ENCODE measurements around the gene CATSPER1.

CATSPER1 gene

DNA sequence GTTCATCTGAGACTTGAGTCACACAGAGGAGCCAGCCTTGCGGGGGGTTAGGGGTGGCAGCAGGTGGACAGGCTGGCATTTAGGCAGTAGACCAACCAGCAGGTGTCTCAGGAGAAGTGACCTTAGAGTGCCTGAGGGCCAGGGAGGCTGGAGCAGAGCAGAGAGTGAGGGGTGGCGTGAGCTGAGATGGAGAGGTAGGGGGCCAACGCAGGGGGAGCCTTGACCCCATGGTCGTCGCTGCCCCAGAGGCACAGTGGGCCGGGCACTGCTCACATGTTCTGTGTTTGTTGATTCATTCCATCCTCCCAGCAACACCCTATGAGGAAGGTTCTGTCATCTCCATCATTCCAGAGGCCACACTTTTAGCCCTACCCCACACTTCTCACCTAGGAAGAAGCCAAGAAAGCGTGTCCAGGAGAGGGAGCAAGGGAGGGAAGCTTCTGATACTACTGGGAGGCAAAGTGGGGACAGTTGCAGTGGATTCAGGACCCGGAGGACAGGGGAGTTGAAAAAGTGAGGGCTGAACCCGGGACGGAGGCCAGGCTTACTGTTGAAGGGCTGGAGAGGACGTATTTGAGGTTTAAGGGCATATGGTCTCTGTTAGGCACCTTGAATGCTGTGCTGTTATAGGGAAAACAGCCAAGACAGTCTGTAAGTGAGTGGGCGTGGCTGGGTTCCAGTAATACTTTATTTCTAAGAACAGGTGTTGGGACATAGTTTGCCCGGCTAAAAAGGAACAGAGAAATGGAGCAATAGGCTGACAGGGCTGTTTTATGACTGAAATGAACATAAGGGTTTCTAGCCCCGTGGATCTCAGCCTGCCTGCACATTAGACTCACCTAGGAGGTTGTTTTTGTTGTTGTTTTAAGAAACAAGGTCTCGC, 57.4 kb downstream of the CATSPER1 start:
- DNase-seq (ENCODE audit: low read depth) = peak; percentile 28
- no peak overlapping the region for H3K4me3 ChIP-seq (ENCODE audit: control insufficient read depth, low read depth, low read length)

GRCh38 chr11:65967329-65967934, 58.8 kb downstream of the CATSPER1 start:
- DNase-seq (ENCODE audit: low read depth) = no peak
- H3K4me3 ChIP-seq (ENCODE audit: control insufficient read depth, low read depth, low read length) = no peak overlapping the region
- TF ChIP-seq, protein P1, sequence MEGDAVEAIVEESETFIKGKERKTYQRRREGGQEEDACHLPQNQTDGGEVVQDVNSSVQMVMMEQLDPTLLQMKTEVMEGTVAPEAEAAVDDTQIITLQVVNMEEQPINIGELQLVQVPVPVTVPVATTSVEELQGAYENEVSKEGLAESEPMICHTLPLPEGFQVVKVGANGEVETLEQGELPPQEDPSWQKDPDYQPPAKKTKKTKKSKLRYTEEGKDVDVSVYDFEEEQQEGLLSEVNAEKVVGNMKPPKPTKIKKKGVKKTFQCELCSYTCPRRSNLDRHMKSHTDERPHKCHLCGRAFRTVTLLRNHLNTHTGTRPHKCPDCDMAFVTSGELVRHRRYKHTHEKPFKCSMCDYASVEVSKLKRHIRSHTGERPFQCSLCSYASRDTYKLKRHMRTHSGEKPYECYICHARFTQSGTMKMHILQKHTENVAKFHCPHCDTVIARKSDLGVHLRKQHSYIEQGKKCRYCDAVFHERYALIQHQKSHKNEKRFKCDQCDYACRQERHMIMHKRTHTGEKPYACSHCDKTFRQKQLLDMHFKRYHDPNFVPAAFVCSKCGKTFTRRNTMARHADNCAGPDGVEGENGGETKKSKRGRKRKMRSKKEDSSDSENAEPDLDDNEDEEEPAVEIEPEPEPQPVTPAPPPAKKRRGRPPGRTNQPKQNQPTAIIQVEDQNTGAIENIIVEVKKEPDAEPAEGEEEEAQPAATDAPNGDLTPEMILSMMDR (conservative IDR thresholded peaks at IDR 0.05; ENCODE audit: control insufficient read depth, insufficient read depth, low read depth, low read length) = no peak

More for the DNA sequence above, 57.4 kb downstream of the CATSPER1 start:
- TF ChIP-seq, protein P1 (conservative IDR thresholded peaks at IDR 0.05; ENCODE audit: control insufficient read depth, insufficient read depth, low read depth, low read length) = no peak

Measured in fibroblast of mammary gland (primary cell).